HUES6 (cell line): Measurements from ENCODE around the gene BCAR1.
"Not testable (repeated sequence)": the region's sequence is repeated elsewhere in the genome, so short reads cannot be mapped to it uniquely, and the experiment has no call there.

ENCODE experiments used
- H3K27ac ChIP-seq: 2 replicates; pipeline ENCODE4 v1.7.0; 2013; ENCODE audit warnings: low read depth, mild to moderate bottlenecking, low read length, inconsistent platforms
- H3K27me3 ChIP-seq: 2 replicates; pipeline ENCODE4 v1.6.1; 2013; ENCODE audit warnings: low read length; ENCODE audit not compliant: control insufficient read depth, insufficient read depth
- H3K36me3 ChIP-seq: 2 replicates; pipeline ENCODE4 v1.6.1; 2013; ENCODE audit warnings: low read length; ENCODE audit not compliant: control insufficient read depth, insufficient read depth
- H3K4me1 ChIP-seq: 2 replicates; pipeline ENCODE4 v1.6.1; 2013; ENCODE audit warnings: low read length; ENCODE audit not compliant: control insufficient read depth, insufficient read depth
- H3K4me3 ChIP-seq: 2 replicates; pipeline ENCODE4 v1.5.1; 2013; ENCODE audit warnings: low read depth, low read length
- H3K9ac ChIP-seq: one replicate; pipeline ENCODE4 v1.6.1; 2013; ENCODE audit warnings: mild to moderate bottlenecking, low read length
- H3K9me3 ChIP-seq: 2 replicates; pipeline ENCODE4 v1.6.1; 2013; ENCODE audit warnings: low read depth, low read length; ENCODE audit not compliant: control insufficient read depth, insufficient read depth

BCAR1 gene

GRCh38 chr16:75207831-75208230 is 43.6 kb downstream of the BCAR1 start:
- Histone ChIP-seq H3K9ac (no peak overlapping the region), H3K4me3 (no peak overlapping the region), H3K27ac (no peak overlapping the region), H3K4me1 (peaks cover 6% of the 10 kb centered on the region; the same call in 1 of the 2 replicates), H3K27me3 (no peaks in the 10 kb centered on the region), H3K9me3 (no peaks in the 10 kb centered on the region), H3K36me3 (no peaks in the 10 kb centered on the region)

- H3K27ac ChIP-seq, result no peak within 1 kb of the TSS
- no peaks in the 10 kb centered on the region for H3K27me3 ChIP-seq
- no peaks in the 10 kb centered on the region for H3K9me3 ChIP-seq
- no peak within 1 kb of the TSS for H3K4me3 ChIP-seq
- H3K4me1 ChIP-seq, result peaks cover 6% of the 10 kb centered on the region; the same call in 1 of the 2 replicates
- no peaks in the 10 kb centered on the region for H3K36me3 ChIP-seq
- no peak within 1 kb of the TSS for H3K9ac ChIP-seq
Measured at GRCh38 chr16:75206749-75207451, 44.5 kb downstream of the BCAR1 start, which contains the start of gene CTRB2. Gene CTRB2 (minus strand): TSS chr16:75207161. CDS start chr16:75207141, 20 bp downstream.

- not testable (repeated sequence) for H3K9ac ChIP-seq, H3K4me1 ChIP-seq, H3K36me3 ChIP-seq, H3K9me3 ChIP-seq, H3K4me3 ChIP-seq, H3K27me3 ChIP-seq, H3K27ac ChIP-seq
Measured at GRCh38 chr16:75205961-75206748, 45.3 kb downstream of the BCAR1 start.

DNA sequence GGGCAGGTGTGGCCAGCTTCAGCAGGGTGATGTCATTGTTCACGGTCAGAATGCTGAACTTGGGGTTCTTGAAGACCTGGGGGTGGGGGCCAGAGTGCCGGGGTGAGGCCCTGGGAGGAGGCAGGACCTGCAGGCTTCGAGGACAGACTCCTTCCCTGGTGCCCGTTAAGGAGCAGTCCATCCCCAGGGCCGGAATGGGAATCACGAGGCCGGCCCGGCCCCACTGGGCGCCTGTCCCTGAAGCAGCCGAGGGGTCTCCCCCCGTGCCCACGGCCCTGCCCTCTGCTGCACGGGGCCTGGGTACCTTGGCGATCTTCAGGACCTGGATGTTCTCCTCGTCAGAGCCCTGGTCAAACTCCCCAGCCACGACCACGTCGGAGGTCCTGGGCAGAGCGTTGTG is 46.0 kb downstream of the BCAR1 start:
- H3K9ac ChIP-seq, H3K9me3 ChIP-seq, H3K4me1 ChIP-seq, H3K27ac ChIP-seq, H3K36me3 ChIP-seq, H3K4me3 ChIP-seq, H3K27me3 ChIP-seq: not testable (repeated sequence)

DNA sequence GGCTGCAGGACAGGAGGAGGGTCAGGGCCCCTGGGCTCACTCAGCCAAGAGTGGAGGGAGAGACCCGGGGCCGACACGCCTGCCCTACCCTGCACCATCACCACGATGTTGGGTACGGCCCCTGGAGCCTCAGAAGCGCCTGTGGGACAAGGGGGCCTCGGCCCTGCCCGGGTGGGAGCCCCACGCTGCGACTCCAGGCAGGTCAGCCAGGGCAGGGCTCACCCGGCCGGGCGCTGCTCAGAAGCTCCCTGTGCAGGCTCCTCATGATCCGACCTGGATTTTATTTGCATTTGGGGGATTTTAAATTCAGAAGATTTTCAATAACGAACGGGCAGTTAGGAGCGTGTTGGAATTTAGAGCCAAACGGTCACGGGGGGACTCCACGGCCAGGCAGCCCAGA is 46.5 kb downstream of the BCAR1 start:
- not testable (repeated sequence) for H3K9me3 ChIP-seq, H3K36me3 ChIP-seq, H3K27ac ChIP-seq, H3K27me3 ChIP-seq, H3K4me1 ChIP-seq, H3K4me3 ChIP-seq, H3K9ac ChIP-seq

DNA sequence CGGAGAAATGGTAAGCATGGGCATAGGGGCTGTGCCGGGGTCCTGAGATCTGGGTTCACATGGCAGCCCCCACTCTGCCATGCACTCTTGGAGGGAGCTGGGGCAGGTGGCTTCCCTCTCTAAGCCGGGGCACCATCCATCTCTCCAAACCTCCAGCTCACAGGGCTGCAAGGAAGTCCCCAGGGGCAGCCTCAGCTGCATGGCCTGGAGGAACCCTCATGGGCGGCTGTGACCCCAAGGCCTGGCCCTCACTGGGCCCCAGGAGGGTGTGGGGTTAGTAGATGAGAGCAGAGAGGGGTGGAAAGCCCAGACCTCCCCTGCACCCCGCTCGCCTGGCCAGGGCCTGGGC is 47.0 kb downstream of the BCAR1 start:
- no peak overlapping the region for H3K4me3 ChIP-seq
- H3K9me3 ChIP-seq, result no peaks in the 10 kb centered on the region
- no peak overlapping the region for H3K27ac ChIP-seq
- H3K4me1 ChIP-seq, result peaks cover 6% of the 10 kb centered on the region; the same call in 1 of the 2 replicates
- H3K27me3 ChIP-seq, result no peaks in the 10 kb centered on the region
- H3K36me3 ChIP-seq, result no peaks in the 10 kb centered on the region
- H3K9ac ChIP-seq, result no peak overlapping the region

DNA sequence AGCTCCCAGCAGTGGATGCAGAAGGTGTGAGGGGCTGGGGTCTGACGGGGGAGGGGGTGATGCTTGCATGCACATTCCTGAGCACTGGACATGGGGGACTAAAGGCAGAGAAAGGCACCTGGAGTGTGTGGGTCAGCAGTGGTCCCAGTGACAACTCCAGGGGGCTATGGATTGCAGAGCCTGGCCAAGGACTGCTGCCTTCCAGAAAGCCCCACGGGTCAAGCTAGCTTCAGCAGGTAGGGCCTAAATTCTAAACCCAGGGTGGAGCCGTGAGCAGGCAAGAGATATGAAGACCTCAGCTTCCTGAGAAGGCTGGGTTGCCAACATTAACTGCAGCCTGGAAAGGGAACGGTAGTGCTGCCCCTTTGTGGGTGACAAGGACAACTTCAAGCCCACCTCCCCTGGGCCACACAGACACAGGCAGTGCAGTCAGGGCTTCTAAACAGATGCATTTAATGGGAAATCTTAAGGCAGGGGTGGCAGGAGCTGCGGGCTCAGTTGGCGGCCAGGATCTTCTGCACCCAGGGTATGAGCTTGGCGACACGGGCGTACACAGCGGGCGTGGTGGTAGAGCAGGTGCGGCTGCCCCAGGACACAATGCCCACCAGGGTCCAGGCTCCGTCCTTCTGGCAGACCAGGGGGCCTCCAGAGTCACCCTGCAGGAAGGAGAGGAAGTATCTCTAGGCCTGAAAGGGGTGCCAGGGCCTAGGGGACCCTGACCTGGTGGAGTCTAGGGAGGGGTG is 47.6 kb downstream of the BCAR1 start:
- no peak overlapping the region for H3K9ac ChIP-seq
- H3K36me3 ChIP-seq, result no peaks in the 10 kb centered on the region
- no peak overlapping the region for H3K27ac ChIP-seq
- H3K27me3 ChIP-seq, result no peaks in the 10 kb centered on the region
- H3K9me3 ChIP-seq, result no peaks in the 10 kb centered on the region
- H3K4me1 ChIP-seq, result peaks cover 6% of the 10 kb centered on the region; the same call in 1 of the 2 replicates
- H3K4me3 ChIP-seq, result no peak overlapping the region

DNA sequence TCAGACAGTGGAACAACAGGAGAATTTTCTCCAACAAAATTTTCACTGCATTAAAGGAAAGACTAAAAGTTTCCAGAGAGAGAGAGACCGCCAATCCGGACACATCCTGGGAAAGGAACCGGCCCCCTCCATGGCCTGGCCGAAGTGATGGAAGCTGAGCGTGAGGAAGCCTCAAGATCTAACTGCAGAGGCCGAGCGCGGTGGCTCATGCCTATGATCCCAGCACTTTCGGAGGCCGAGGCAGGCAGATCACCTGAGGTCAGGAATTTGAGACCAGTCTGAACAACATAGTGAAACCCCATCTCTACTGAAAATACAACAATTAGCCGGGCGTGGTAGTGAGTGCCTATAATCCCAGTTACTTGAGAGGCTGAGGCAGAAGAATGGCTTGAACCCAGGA is 48.3 kb downstream of the BCAR1 start:
- Histone ChIP-seq H3K4me3 (no peak overlapping the region), H3K4me1 (peaks cover 6% of the 10 kb centered on the region; the same call in 1 of the 2 replicates), H3K27ac (no peak overlapping the region), H3K9ac (no peak overlapping the region), H3K9me3 (no peaks in the 10 kb centered on the region), H3K27me3 (no peaks in the 10 kb centered on the region), H3K36me3 (no peaks in the 10 kb centered on the region)

DNA sequence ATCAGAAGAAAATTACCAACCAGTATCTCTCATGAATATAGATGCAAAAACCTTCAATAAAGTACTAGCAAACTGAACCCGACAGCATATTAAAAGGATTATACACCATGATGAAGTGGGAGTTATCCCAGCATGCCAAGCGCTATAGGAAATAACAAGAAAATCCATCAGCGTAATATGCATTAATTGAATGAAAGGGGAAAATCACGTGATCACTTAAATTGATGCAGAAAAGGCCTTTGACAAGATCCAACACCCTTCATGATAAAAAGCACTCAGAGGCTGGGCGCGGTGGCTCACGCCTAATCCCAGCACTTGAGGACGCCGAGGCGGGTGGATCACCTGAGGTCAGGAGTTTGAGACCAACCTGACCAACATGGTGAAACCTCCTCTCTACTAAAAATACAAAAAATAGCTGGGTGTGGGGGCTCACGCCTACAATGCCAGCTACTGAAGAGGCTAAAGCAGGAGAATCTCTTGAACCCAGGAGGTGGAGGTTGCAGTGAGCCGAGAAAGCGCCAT is 49.3 kb downstream of the BCAR1 start:
- no peak overlapping the region for H3K9ac ChIP-seq
- no peaks in the 10 kb centered on the region for H3K27me3 ChIP-seq
- no peak overlapping the region for H3K27ac ChIP-seq
- H3K4me3 ChIP-seq, result no peak overlapping the region
- no peaks in the 10 kb centered on the region for H3K9me3 ChIP-seq
- H3K4me1 ChIP-seq, result peaks cover 10% of the 10 kb centered on the region; the same call in 1 of the 2 replicates
- no peaks in the 10 kb centered on the region for H3K36me3 ChIP-seq

GRCh38 chr16:75198135-75198600 is 53.3 kb downstream of the BCAR1 start:
- Histone ChIP-seq H3K4me3 (no peak overlapping the region), H3K27me3 (no peaks in the 10 kb centered on the region), H3K27ac (no peak overlapping the region), H3K9ac (no peak overlapping the region), H3K4me1 (peaks cover 4% of the 10 kb centered on the region; the same call in 1 of the 2 replicates), H3K9me3 (no peaks in the 10 kb centered on the region), H3K36me3 (no peaks in the 10 kb centered on the region)
